ENCODE measurements around the gene FBLN7.
A peak's percentile ranks its signal among the peaks of the same experiment; 100 is the strongest.

FBLN7 gene

DNA sequence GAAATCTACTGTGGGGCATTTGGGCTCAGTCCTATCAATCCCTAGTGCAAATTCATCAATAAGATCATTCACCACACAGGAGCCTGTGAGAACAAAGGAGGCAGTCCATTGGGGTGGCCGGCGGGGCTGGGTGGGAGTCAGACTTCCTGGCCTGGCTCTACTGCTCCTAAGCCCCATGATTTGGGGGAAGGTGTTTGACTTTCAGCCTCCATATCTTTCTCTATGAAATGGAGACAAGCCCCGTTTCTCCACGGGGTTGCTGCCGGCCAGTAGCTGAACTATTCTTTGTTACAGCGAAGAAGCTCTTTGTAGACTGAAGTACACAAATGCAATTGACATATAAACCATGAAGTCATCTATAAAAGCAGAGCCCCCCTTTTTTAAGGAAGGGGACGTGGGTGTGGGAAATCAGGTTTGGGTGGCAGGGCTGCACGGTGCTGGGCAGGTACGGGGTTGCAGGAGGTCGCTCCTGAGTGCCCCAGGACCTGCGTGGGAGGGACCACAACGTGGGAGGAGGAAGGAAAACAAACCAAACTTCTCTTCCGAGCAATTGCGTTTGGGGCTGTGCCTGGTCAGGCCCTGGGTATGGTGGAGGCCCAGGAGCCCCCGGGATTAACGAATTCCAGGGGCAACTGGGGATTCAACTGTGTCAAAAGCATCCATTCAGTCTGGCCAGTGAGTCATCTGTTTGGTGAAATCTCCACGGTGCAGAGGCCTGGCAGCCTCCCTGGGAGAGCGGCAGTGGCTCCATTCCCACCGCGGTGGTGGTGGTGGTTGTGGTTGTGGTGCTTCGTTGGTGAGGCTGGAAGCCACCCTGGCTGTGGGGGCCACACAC is 18.2 kb downstream of the FBLN7 start:
- peak in 1 of 3 experiments; percentile 57 for DNase-seq (ENCODE audit: low read depth in 3 of 3)

DNA sequence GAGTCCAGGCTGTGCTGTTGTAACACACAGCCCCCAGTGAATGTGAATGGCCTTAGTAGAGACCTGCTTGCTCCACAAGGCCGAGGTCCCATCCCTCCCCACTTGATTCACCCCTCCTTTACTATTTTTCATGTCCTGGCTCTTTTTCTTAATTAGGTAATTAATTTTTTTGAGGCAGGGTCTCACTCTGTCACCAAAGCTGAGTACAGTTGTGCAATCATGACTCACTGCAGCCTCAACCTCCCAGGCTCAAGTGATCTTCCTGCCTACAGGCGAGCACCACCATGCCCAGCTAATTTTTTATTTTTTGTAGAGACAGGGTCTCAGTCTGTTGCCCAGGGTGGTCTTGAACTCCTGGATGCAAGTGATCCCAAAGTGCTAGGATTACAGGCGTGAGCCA is 19.3 kb downstream of the FBLN7 start:
- DNase-seq (ENCODE audit: low read depth in 3 of 3): no peak

DNA sequence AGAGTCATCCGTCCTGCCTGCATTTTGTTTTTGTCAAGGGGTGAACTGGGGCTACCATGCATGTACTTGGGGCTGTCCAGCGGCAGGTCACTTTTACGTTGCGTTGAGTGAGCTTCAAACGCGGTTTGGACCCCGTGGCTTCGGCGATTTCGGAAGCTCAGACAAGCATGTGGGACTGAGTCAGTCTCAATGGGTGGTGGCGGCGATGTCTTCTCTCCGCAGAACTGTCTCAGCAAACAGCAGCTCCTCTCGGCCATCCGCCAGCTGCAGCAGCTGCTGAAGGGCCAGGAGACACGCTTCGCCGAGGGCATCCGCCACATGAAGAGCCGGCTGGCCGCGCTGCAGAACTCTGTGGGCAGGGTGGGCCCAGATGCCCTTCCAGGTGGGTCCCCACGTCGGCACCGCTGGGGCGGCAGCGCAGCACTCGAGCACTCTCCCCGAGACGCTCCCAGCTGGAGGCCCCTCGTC is 21.3 kb downstream of the FBLN7 start:
- no peak for DNase-seq (ENCODE audit: low read depth in 3 of 3)

DNA sequence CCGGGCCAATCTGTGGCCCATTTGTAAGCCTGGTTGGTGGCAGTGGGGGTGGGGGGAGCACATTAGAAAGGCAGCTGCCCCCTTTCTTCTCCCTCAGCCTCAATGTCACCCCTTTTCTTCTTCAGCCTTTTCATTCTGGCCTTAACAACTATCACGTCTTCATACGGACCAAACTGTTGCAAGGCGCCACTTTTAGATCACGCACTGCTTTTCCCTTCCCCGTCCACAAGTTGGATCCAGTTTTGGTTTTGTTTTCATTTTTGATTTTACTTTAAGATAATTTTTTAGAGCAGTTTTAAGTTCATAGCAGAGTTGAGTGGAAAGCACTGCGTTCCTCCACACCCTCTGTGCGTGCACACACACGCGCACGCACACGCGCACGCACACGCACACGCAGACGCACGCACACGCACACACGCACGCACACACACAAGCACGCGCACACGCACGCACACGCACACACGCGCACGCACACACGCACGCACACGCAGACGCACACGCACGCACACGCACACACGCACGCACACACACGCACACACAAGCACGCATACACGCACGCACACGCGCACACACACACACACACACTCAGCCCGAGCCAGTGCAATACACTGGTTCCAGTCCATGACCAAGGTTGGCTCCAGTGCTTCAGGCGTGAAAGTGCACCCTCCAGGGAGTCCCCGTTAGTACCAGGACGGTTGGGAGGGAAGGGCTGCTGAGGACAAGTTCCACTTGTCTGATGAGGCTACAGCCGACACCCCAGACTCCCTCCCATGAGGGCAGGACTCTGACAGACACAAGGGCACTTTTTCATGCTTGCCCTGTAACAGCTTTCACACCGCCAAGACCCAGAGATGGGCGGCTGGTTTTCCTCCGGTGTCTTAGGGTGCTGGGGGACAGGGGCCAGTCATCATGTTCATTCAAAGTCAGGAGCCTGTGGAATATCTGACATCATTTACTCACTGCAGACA is 22.4 kb downstream of the FBLN7 start:
- no peak for DNase-seq (ENCODE audit: low read depth in 3 of 3)

DNA sequence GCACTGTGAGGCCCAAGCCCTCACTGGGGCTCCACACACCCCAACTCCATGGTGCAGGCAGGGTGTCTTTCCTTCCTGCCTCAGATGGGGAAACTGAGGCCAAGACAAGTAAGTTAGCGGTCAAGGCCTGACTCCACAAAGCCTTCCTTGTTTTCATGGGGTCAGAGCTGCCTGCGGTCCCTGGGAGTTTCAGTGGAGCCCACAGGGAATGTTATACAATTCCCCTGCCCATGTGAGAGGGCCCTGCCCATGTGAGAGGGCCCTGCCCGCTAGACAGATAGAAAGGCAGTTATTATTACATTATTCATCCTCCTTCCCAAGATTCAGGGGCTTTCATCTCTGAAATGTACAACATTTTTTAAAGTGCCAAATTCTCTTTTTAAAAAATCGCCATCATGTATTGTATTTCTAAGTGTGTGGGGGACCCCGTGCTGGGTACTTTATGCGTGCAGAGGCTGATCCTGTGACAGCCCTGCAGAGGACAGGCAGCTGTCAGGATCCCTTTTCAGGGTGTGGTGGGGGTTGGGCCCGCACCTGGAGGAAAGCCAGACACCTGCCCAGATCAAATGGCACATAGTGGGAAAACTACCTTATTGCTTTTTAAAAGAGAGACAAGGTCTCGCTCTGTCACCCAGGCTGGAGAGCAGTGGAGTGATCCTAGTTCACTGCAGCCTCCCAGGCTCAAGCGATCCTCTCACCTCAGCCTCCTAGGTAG is 23.4 kb downstream of the FBLN7 start:
- DNase-seq (ENCODE audit: low read depth in 3 of 3): no peak

DNA sequence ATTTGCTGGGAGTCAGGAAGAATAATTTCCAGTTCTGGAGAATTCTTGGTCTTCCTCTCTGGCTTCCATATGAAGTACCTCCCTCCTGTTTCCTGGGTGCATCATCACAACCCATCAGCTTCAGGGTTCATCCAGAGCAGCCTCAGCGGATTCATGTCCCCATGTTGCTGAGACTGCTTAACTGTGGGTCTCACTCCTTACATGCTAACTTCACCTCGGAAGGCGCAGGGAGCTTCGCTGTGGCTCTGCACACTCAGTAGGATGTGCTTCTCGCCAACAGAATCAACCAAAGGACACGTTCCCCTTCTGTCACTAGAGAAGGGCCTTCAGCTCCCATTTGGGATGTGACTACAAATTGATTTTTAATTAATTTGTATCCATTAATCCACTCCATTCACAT is 24.2 kb downstream of the FBLN7 start:
- no peak for DNase-seq (ENCODE audit: low read depth in 3 of 3)

DNA sequence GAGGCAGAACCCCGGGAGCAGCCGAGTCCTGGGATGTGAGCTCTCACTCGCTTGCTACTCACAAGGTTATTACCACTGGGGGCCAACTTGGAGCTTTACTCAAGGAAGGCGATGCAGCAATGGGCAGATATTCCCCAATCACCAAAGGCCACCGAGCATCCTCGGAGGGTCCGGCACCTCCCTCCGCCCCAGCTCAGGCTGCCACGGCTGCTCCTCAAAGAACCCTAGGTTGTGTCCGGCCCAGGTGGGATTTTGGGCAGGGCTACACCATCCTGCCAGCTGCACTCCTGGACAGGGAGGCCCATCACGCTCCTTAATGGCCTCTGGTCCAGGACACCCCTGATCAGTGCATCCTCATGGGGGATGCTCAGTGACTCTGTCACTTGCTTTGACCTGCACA is 24.8 kb downstream of the FBLN7 start:
- DNase-seq (ENCODE audit: low read depth in 3 of 3): no peak

DNA sequence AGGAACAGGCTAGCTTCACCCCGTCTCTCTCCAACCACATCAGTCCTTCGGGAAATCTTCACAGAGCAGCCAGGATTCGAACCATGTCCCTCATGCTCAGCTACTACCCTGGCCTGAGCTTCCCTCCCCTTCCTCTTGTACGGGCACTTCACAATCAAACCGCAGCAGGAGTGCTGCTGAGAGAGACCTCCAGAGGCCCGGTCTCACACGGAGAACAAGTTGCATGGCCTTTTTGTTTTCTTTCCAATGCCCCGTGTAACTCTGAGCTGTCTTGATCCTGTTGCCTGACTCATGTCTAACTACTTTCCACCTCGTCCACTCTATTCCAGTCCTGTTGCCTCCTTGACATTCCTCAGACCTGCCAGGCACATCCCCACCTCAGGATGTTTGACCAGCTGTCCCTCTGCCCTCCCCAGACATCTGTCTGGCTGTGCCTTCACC is 25.4 kb downstream of the FBLN7 start:
- no peak for DNase-seq (ENCODE audit: low read depth in 3 of 3)

DNA sequence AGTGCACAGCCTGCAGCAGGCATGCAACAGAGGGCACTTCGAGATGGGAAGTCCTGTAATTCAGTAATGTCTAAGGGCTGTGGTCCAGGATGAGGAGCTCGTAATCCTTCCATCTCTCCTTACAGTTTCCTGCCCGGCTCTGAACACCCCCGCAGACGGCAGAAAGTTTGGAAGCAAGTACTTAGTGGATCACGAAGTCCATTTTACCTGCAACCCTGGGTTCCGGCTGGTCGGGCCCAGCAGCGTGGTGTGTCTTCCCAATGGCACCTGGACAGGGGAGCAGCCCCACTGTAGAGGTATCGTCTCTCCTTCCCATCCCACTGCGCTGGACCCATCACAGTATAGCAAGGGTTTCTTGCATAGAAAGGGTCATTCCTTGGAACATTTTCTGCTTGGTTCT is 26.7 kb downstream of the FBLN7 start:
- no peak for DNase-seq (ENCODE audit: low read depth in 3 of 3)

DNA sequence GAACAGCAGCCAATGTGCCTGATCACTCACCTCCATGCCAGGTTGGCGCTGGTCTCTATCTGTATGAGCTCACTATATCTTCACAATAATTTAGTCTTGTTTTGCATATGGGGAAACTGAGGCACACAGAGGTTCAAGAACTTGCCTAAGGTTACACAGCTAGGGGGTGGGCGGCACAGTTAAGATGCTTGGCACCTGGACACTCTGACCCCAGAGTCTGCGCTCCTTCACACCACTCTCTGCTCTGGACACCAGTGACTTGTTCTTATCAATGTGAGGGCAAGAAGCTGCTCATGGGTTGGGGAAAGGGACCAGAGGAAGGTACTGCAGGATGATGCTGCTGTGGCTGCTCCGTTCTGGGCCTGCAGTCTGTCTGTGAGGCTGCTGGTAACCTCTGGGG is 27.1 kb downstream of the FBLN7 start:
- DNase-seq (ENCODE audit: low read depth in 3 of 3): no peak

DNA sequence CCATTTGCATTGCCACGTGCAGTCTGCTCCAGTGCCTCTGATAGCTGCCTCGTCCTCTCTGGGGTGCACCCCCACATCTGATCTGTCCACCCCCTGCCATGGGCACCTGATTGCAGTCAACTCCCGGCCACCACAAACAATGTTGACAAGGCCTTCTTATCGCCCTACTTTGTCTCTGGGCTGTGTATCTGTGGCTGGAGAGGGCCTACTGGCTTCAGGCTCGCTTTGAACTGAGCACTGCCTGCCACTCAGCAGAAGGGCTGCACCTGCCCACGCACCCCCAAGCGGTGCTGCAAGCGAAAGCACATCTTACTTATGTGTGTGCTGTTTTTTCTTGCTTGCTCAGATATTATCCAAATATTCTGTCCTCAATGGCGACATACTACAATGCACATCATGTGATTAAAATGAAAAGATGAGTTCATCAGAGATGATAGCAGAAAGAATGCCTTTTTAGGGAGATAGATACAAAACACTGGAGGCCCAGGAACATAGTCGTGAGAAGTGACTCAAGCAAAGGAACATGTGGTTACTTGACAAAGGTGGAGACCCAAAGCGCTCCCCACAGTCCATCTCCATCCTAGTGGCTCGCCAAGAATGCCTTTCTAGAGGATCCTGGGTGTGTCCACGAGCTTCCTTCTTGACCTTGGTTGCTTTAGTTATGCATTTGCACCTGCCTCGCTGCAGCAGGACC is 28.8 kb downstream of the FBLN7 start:
- no peak for DNase-seq (ENCODE audit: low read depth in 3 of 3)

DNA sequence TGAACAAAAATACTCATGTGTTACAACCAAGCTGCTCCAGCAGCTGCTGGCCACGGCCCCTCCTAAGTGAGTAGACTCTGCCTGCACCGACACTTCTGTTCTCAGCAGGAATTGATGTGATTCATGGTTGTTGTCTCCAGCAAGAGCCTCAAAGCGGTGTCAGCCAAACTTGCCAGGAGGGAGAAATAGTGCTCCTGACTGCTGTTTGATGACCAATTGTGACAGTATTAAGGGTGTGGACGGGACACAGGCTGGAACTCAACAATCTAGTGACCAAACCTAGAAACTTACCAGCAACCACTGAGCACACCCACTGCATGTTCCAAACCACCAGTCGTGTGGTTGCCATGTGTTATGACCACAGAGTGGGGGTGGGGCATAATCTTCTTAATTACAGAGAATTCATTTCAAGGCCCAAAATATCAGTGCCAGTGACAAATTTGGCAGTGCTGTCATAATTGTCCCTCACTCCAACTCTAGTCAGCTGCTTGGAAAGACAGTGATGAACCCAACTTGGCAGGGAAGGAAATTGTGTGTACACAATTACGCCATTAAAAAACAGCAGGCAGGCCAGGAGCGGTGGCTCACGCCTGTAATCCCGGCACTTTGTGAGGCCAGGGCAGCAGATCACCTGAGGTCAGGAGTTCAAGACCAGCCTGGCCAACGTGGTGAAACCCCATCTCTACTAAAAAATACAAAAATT is 30.4 kb downstream of the FBLN7 start:
- DNase-seq (ENCODE audit: low read depth in 3 of 3): no peak

DNA sequence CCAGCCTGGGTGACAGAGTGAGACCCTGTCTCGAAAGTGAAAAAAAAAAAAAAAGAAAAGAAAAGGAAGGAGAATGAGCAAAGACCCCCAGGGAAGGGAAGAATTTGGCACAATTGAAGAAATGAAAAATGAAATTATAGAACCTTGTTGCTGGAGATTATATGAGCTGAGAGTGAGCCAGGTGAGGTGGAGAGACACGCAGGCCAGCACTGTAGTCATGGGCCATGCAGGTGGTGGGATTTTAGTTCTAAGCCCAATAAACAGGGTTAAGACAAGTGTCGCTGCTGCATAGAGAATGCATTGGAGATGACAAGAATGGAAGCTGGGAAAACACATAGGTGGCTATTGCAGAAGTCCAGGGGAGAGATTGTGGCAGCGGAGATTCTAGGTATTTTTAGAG is 32.3 kb downstream of the FBLN7 start:
- no peak for DNase-seq (ENCODE audit: low read depth in 3 of 3)

DNA sequence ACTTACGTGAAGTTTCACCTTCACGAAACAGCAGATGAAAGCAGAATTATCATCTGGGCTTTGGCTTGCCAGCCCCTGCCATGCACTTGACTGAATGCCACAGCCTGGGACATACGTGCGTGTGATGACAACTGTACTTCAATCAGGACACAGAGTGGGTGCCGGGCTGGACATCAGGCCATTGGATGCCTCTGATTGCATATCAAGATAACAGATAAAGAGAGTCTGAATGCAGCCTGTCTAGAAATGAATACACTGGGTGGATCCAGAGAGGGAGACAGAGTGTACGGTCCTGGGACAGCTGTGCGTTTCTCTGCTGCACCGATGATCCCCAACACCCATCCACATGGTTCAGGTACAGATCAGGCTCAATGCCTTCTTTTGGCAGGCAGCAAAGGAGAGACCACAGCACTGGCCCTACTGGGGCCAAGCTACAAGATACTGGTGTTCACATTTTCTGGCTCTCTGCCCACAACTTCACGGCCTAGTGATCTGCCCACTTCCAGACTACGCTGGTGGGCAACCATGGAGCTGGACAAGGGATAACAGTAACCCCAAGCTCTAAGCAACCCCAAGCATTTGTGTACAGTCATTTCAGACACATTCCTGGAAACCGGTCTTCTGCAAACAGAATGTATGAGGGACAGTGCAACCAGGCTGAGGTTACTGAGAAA is 35.6 kb downstream of the FBLN7 start:
- DNase-seq (ENCODE audit: low read depth in 3 of 3): no peak

DNA sequence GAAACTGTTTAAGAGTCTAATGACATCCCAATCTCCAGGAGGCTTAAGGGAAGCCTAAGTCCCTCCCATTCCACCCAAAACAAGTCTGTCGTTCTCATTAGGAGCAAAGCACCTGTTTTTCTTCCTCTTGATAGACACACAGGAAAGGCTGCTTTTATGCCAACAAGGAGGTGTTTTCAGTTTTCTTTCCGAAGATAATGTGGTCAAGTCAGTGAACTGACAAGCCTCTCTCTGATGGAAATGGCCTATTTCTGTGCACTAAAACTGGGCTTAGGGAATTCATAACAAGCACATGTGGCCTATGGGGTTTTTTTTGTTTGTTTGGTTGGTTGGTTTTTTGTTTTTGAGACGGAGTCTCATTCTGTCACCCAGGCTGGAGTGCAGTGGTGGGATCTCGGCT is 36.2 kb downstream of the FBLN7 start:
- no peak for DNase-seq (ENCODE audit: low read depth in 3 of 3)

DNA sequence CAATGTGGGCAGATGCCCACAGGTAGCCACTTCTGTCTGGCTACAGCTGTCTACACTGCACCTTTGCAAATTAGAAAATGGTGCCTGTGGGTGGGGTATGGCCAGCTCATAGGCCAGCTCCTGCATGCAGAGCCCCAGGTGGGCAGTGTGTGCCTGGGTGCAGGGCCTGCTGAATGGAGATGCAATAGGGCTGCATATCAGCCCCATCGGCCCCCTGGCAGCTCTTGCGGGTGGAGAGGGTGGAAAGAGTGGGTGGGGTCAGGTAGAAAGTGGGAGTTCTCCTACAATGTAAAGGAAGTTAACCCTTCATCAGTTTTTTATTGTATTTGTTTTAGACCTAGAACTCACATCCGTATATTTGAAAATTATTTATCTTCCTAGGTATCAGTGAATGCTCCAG is 37.1 kb downstream of the FBLN7 start:
- no peak for DNase-seq (ENCODE audit: low read depth in 3 of 3)

DNA sequence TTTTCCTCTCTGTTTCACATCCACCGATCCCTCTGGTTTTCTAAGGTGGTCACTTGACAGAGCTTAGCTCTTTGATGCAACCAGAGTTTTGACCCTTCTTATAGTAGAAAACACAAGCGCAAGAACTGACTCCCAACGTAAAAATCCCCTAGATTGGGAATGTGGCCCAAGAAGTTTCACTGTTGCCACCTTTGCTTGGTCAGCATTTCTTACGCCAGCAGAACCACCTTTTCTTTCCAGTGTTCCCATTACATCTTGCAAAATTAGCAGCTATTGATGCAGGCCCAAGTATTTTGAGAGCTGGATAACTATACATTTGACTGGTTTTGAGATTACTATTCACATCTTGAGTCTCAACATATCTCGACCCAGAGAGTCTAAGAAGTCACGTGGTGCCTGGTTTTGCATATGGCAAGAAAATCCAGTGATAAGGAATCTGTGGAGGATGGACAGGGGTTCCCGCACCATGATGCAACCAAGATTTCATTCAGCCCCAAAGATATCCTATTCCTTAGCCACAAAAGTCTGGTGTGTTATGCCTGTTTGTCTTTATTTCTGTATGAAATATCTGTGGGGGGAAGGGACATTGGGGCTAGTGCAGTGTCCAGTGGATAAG is 37.9 kb downstream of the FBLN7 start:
- DNase-seq (ENCODE audit: low read depth in 3 of 3): no peak

DNA sequence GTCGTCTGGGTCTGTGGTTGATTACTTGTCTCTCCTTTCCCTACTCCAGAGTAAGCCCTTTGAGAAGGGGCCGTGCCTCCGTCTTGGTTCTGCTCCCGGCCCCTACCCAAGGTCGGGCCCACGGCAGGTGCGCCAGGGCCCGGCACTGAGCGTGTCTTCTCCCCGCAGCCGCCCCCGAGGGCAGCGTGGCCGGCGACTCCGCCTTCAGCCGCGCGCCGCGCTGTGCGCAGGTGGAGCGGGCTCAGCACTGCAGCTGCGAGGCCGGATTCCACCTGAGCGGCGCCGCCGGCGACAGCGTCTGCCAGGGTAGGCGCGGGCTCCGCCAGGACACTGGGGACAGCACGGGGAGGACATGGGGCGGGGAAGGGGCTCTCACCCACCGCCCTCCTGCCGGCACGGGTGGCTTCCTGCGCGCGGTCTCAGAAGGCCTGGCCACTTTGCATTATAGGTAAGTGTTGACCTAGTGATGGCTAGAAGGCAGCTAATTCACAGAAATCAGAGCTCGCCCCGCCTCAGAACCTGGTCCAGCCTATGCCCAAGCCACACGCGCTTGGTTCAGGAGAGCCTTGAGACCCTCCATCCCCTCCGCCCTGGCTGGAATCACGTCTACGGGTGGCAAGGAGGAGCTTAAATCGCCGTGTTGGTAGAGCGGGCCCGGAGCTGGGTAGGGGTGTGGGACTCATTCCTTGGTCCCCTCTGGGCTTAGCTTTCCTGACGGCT is 43.5 kb downstream of the FBLN7 start:
- peak; percentile 38 to 57 (median 46) for DNase-seq (ENCODE audit: low read depth in 3 of 3)

DNA sequence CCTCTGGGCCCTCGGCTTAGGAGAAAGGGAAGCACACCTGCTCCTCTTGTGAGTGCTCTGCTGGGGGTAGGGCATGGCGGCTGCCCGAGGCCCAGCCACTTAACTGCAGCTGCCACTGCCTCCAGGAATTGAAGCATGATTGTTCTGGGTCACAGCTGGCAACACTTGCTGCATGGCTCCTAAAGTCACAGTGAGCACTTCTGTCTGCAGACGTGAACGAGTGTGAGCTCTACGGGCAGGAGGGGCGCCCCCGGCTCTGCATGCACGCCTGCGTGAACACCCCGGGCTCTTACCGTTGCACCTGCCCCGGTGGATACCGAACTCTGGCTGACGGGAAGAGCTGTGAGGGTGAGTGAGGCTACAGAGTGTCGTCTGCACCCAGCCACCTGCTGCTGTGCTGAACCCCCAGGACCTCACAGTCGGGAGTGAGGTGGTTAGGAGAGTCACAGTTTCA is 44.4 kb downstream of the FBLN7 start:
- peak; percentile 31 to 59 (median 41) for DNase-seq (ENCODE audit: low read depth in 3 of 3)
